ENCODE measurements around the gene SIVA1. TPM values are rescaled to one million over a fixed set of nuclear protein-coding genes. Genes with fewer than 3 reads are reported as not detected.

Gene SIVA1
- total and polyA plus RNA-seq, 7 experiments from 2014 or later: 61.4 to 276 (median 91.6) TPM

DNA sequence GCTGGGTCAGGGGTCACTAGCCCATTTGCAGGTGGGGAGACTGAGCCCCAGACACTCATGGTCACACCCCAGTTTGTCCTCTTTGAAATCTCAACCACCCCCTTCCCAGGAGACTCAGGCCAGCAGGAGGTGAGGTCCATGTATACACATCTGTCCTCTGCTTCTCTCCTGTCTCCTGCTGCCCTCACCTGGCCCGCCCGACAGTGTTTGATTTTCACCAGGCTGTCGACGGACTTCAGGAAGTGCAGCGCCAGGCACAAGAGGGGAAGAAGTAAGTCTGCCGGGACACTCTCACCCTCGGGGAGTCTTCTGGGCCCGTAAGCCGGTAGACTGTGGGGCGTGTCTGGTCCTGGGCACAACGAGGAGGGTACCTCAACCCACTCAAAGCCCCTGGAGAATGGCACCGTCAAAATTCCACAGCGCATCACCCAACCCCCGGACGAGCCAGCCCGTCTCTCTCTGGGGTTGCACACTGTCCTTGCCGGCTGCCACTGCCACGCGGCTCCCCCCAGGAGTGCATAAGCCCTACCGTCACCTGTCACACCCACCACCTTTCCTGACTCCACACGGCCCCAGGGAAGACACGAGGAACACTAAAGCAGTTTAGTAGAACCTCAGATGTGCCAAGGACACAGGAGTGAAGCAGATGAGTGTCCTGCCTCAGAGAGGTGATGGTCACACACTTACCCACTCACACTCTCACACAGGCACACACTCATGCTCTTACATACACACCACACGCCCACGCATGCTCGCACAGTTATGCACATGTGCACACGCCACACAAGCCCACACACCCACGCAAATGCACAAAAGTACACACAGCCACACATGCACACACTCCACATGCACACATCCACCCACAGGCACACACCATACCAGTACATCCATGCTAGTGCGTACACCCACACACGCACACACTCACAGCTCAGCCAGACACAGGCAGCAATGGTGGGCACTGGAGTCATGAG lies 13.1 kb upstream of the SIVA1 start:
- no peak for ATAC-seq
- no peaks in the 10 kb centered on the region for H3K9me3 Mint-ChIP-seq
- peaks cover 0 to 11% (median 0%) of the 10 kb centered on the region in 5 donors for H3K36me3 Mint-ChIP-seq
- no peak overlapping the region for H3K27ac Mint-ChIP-seq
- intact Hi-C loops (cut with micrococcal nuclease): no loop called here
- ChIA-PET POLR2A (no interaction called here), CTCF (no interaction called here)
- Histone ChIP-seq H3K4me3 (ENCODE audit: low read length) (no peak overlapping the region), H3K27me3 (ENCODE audit: control insufficient read depth in 2 of 2, insufficient read depth in 2 of 2, low read length in 2 of 2) (no peaks in the 10 kb centered on the region), H3K36me3 (ENCODE audit: control insufficient read depth in 2 of 3, insufficient read depth in 3 of 3, low read length in 3 of 3) (no peaks in the 10 kb centered on the region), H3K9me3 (ENCODE audit: control insufficient read depth in 2 of 3, low read length in 3 of 3) (no peaks in the 10 kb centered on the region), H3K27ac (ENCODE audit: low read depth, low read length) (no peak overlapping the region), H3K4me1 (ENCODE audit: control insufficient read depth in 2 of 2, insufficient read depth in 2 of 2, low read length in 2 of 2) (no peaks in the 10 kb centered on the region)
- no peak for DNase-seq
- H3K4me3 Mint-ChIP-seq: no peak overlapping the region
- peaks cover 0 to 4% (median 0%) of the 10 kb centered on the region in 7 donors for H3K4me1 Mint-ChIP-seq
- H3K27me3 Mint-ChIP-seq: no peaks in the 10 kb centered on the region

DNA sequence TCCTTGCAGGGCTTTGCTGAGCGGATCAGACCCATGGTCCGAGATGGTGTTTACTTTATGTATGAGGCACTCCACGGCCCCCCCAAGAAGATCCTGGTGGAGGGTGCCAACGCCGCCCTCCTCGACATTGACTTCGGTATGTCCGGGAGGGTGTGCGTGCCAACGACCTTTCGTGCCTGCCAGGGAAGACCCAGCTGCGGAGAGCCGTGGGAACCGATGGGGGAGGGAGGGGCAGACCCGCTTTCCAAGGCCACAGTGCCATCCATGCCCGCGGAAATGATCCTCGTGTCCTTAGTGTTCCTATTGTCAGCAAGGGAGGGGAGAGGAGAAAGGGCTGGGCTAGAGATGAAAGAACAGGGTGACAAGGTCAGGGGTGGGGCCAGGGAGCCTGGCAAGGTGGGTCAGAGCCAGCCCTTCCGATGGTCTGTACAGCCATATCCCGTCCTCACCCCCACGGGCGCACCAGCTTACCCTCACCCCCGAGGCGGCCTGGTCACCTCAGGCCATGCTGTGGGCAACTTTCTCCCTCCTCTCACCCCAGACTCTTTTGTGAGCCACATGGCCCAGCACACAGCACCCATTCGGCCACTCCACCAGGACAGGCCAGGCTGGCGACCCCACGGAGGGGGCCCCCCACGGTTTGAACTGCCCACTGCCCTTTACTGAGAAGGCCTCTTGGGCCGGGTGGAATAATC lies 11.7 kb upstream of the SIVA1 start:
- Mint-ChIP-seq H3K9me3 (no peaks in the 10 kb centered on the region), H3K27ac (no peak overlapping the region), H3K36me3 (peaks cover 0 to 18% (median 0%) of the 10 kb centered on the region in 5 donors), H3K27me3 (no peaks in the 10 kb centered on the region), H3K4me1 (peaks cover 0 to 4% (median 0%) of the 10 kb centered on the region in 7 donors), H3K4me3 (no peak overlapping the region)
- Histone ChIP-seq H3K4me3 (ENCODE audit: low read length) (no peak overlapping the region), H3K27me3 (ENCODE audit: control insufficient read depth in 2 of 2, insufficient read depth in 2 of 2, low read length in 2 of 2) (no peaks in the 10 kb centered on the region), H3K4me1 (ENCODE audit: control insufficient read depth in 2 of 2, insufficient read depth in 2 of 2, low read length in 2 of 2) (peaks cover 0 to 6% of the 10 kb centered on the region in 2 donors), H3K27ac (ENCODE audit: low read depth, low read length) (no peak overlapping the region), H3K9me3 (ENCODE audit: control insufficient read depth in 2 of 3, low read length in 3 of 3) (no peaks in the 10 kb centered on the region), H3K36me3 (ENCODE audit: control insufficient read depth in 2 of 3, insufficient read depth in 3 of 3, low read length in 3 of 3) (no peaks in the 10 kb centered on the region)
- POLR2A ChIA-PET: no interaction called here
- ATAC-seq (no peak), DNase-seq (no peak)
- intact Hi-C loops (cut with micrococcal nuclease): no loop called here
- CTCF ChIA-PET: no interaction called here

DNA sequence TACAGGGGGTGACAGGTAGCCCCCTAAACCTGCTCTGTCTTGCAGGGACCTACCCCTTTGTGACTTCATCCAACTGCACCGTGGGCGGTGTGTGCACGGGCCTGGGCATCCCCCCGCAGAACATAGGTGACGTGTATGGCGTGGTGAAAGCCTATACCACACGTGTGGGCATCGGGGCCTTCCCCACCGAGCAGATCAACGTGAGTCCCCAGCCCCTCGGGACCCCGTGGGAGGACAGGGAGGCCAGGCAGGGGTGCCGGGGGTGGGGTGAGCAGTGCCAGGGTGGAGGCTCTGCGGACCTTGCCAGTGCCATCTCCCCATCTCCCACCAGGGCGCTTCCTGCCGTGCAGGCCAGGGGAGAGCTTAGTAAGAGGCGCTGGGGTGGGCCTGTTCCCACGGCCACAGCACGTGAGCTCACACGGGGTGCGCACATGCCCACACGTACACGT lies 11.1 kb upstream of the SIVA1 start:
- ATAC-seq (no peak), DNase-seq (no peak)
- no peak overlapping the region for H3K4me3 ChIP-seq (ENCODE audit: low read length)
- ChIA-PET CTCF (no interaction called here), POLR2A (no interaction called here)
- no peaks in the 10 kb centered on the region for H3K36me3 ChIP-seq (ENCODE audit: control insufficient read depth in 2 of 3, insufficient read depth in 3 of 3, low read length in 3 of 3)
- intact Hi-C loops (cut with micrococcal nuclease): no loop called here
- H3K36me3 Mint-ChIP-seq: peaks cover 0 to 18% (median 0%) of the 10 kb centered on the region in 5 donors
- H3K4me1 ChIP-seq (ENCODE audit: control insufficient read depth in 2 of 2, insufficient read depth in 2 of 2, low read length in 2 of 2): peaks cover 0 to 6% of the 10 kb centered on the region in 2 donors
- no peaks in the 10 kb centered on the region for H3K9me3 ChIP-seq (ENCODE audit: control insufficient read depth in 2 of 3, low read length in 3 of 3)
- H3K27ac ChIP-seq (ENCODE audit: low read depth, low read length): no peak overlapping the region
- no peaks in the 10 kb centered on the region for H3K27me3 Mint-ChIP-seq
- peaks cover 0 to 4% (median 0%) of the 10 kb centered on the region in 7 donors for H3K4me1 Mint-ChIP-seq
- no peaks in the 10 kb centered on the region for H3K27me3 ChIP-seq (ENCODE audit: control insufficient read depth in 2 of 2, insufficient read depth in 2 of 2, low read length in 2 of 2)
- H3K27ac Mint-ChIP-seq: no peak overlapping the region
- no peaks in the 10 kb centered on the region for H3K9me3 Mint-ChIP-seq
- H3K4me3 Mint-ChIP-seq: no peak overlapping the region

DNA sequence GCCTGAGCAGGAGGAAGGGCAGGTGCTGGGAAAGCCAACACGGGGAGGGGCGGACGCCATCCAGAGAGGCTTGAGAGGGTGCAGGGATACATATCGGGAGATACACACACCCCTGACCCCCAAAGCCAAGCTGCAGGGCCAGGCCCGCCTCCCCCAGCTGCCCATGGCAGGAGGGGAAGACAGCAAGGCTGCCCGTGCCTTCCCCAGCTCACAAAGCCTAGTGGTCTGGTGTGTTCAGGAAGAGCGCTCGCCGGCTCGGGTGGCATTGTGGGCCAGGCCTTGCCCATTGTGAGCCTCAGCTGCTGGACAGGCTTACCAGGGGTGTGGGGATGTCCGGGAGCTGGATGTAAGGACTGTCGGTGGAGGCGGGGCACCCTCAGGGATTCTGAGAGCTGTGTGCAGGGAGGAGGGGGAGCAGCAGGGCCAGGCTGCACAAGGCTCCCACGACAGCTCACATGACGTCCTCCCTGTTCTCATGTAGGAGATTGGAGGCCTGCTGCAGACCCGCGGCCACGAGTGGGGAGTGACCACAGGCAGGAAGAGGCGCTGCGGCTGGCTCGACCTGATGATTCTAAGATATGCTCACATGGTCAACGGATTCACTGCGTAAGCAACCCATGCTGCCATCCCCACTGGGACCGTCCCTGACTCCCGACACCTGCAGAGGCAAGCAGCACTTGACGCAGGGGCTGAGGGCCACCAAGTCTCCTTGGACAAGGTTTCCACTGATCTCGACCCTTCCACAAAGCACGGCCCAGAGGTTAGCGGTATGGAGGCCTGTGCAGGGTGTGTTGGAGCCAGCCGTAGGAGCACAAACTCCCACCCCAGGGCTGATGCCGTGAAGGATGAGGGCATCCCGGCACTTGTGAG lies 10.1 kb upstream of the SIVA1 start:
- Histone ChIP-seq H3K36me3 (ENCODE audit: control insufficient read depth in 2 of 3, insufficient read depth in 3 of 3, low read length in 3 of 3) (no peaks in the 10 kb centered on the region), H3K4me3 (ENCODE audit: low read length) (no peak overlapping the region), H3K27me3 (ENCODE audit: control insufficient read depth in 2 of 2, insufficient read depth in 2 of 2, low read length in 2 of 2) (no peaks in the 10 kb centered on the region), H3K27ac (ENCODE audit: low read depth, low read length) (no peak overlapping the region), H3K4me1 (ENCODE audit: control insufficient read depth in 2 of 2, insufficient read depth in 2 of 2, low read length in 2 of 2) (peaks cover 0 to 6% of the 10 kb centered on the region in 2 donors), H3K9me3 (ENCODE audit: control insufficient read depth in 2 of 3, low read length in 3 of 3) (no peaks in the 10 kb centered on the region)
- no peak overlapping the region for H3K4me3 Mint-ChIP-seq
- CTCF ChIA-PET: no interaction called here
- H3K9me3 Mint-ChIP-seq: no peaks in the 10 kb centered on the region
- POLR2A ChIA-PET: no interaction called here
- DNase-seq (no peak), ATAC-seq (no peak)
- H3K36me3 Mint-ChIP-seq: peaks cover 0 to 18% (median 0%) of the 10 kb centered on the region in 5 donors
- H3K27me3 Mint-ChIP-seq: no peaks in the 10 kb centered on the region
- H3K27ac Mint-ChIP-seq: no peak overlapping the region
- intact Hi-C loops (cut with micrococcal nuclease): no loop called here
- H3K4me1 Mint-ChIP-seq: peaks cover 0 to 4% (median 0%) of the 10 kb centered on the region in 7 donors

DNA sequence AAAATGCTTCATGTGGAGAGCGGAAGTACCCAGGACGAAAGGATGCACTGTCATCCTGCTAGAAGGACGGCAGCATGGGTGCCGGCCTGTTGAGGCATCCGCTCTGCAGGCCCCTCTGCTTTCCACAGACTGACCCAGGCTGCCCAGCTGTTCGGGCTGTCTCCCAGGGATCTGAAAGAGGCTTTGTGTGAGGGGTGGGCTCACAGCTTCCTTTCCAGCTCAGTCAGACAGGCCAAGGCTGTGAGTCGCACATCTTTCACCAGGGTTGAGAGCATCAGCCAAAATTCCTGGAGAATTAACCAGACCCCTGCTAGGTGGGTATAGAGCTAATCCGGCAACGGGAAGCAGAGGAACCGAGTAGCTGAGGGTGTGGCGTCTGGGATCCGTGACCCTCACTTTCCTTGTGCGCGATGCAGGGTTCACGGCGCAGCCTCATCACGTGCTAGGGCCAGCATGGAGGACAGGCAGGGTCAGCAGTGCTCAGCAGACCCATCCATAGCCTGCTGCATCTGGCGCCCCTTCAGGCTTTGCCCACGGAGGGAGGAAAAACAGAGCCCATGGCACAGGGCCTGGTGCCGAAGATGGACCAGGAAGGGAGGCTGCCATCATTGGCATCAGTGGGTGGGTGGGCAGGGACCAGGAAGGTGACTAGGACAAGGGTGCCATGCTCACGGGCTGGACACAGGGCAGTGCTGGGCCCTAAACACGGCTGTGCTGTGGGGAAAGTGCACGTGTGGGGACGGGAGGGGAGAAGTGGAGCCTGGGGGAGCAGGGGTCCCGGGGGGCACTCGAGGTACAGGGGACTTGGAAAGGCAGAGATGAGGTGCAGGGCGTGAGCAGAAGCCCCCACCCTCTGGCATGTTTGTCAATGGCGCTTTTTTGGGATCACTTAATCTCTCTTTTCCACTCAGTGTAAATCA lies 9.2 kb upstream of the SIVA1 start:
- Histone ChIP-seq H3K4me1 (ENCODE audit: control insufficient read depth in 2 of 2, insufficient read depth in 2 of 2, low read length in 2 of 2) (peaks cover 0 to 6% of the 10 kb centered on the region in 2 donors), H3K27me3 (ENCODE audit: control insufficient read depth in 2 of 2, insufficient read depth in 2 of 2, low read length in 2 of 2) (no peaks in the 10 kb centered on the region), H3K36me3 (ENCODE audit: control insufficient read depth in 2 of 3, insufficient read depth in 3 of 3, low read length in 3 of 3) (no peaks in the 10 kb centered on the region), H3K4me3 (ENCODE audit: low read length) (no peak overlapping the region), H3K27ac (ENCODE audit: low read depth, low read length) (no peak overlapping the region), H3K9me3 (ENCODE audit: control insufficient read depth in 2 of 3, low read length in 3 of 3) (no peaks in the 10 kb centered on the region)
- H3K4me1 Mint-ChIP-seq: peaks cover 0 to 4% (median 0%) of the 10 kb centered on the region in 7 donors
- DNase-seq: no peak
- H3K9me3 Mint-ChIP-seq: no peaks in the 10 kb centered on the region
- H3K4me3 Mint-ChIP-seq: no peak overlapping the region
- CTCF ChIA-PET: no interaction called here
- POLR2A ChIA-PET: no interaction called here
- H3K27ac Mint-ChIP-seq: no peak overlapping the region
- peaks cover 0 to 18% (median 0%) of the 10 kb centered on the region in 5 donors for H3K36me3 Mint-ChIP-seq
- intact Hi-C loops (cut with micrococcal nuclease): no loop called here
- no peak for ATAC-seq
- no peaks in the 10 kb centered on the region for H3K27me3 Mint-ChIP-seq

DNA sequence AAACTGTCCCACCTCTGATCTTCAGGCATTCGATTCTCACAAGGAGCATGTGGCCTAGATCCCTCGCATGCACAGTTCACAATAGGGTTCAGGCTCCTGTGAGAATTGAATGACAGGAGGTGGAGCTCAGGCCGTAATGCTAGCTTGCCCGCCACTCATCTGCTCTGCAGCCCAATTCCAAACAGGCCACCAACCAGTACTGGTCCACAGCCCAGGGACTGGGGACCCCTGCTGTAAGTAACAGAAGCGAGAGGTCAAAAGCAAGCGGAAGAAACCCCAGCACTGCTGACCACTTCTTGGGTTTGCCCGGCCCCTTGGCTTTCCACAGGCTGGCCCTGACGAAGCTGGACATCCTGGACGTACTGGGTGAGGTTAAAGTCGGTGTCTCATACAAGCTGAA lies 8.5 kb upstream of the SIVA1 start:
- ChIA-PET POLR2A (no interaction called here), CTCF (no interaction called here)
- no peak overlapping the region for H3K4me3 Mint-ChIP-seq
- Histone ChIP-seq H3K9me3 (ENCODE audit: control insufficient read depth in 2 of 3, low read length in 3 of 3) (no peaks in the 10 kb centered on the region), H3K4me3 (ENCODE audit: low read length) (no peak overlapping the region), H3K36me3 (ENCODE audit: control insufficient read depth in 2 of 3, insufficient read depth in 3 of 3, low read length in 3 of 3) (no peaks in the 10 kb centered on the region), H3K4me1 (ENCODE audit: control insufficient read depth in 2 of 2, insufficient read depth in 2 of 2, low read length in 2 of 2) (peaks cover 0 to 6% of the 10 kb centered on the region in 2 donors), H3K27ac (ENCODE audit: low read depth, low read length) (no peak overlapping the region), H3K27me3 (ENCODE audit: control insufficient read depth in 2 of 2, insufficient read depth in 2 of 2, low read length in 2 of 2) (no peaks in the 10 kb centered on the region)
- no peak overlapping the region for H3K27ac Mint-ChIP-seq
- no peak for DNase-seq
- H3K4me1 Mint-ChIP-seq: peaks cover 0 to 4% (median 0%) of the 10 kb centered on the region in 7 donors
- H3K9me3 Mint-ChIP-seq: no peaks in the 10 kb centered on the region
- H3K36me3 Mint-ChIP-seq: peaks cover 0 to 18% (median 0%) of the 10 kb centered on the region in 5 donors
- intact Hi-C loops (cut with micrococcal nuclease): no loop called here
- no peak for ATAC-seq
- no peaks in the 10 kb centered on the region for H3K27me3 Mint-ChIP-seq

Measured in naive thymus-derived CD4-positive, alpha-beta T cell (primary cell).